OCI-LY1 (cell line): Measurements from ENCODE around the gene CDRT4.

Source experiments
- H2AFZ ChIP-seq: fragments of 200-600 bp; sonication (generic), shearing (Covaris generic); 2 replicates; pipeline ENCODE4 v1.6.0; 2014; ENCODE audit warnings: antibody characterized with exemption, mild to moderate bottlenecking, low read length
- H3F3A ChIP-seq: fragments of 200-600 bp; sonication (generic), shearing (Covaris generic); 2 replicates; pipeline ENCODE4 v1.6.0; 2014; ENCODE audit warnings: mild to moderate bottlenecking, antibody characterized with exemption, low read length, moderate library complexity; ENCODE audit not compliant: insufficient read depth
- H3K27ac ChIP-seq: fragments of 200-600 bp; sonication (generic); 2 replicates; pipeline ENCODE4 v1.5.1; 2014; ENCODE audit warnings: low read length, mixed run types, mild to moderate bottlenecking, low read depth; ENCODE audit not compliant: poor library complexity, severe bottlenecking
- H3K27me3 ChIP-seq: fragments of 200-600 bp; sonication (generic); 2 replicates; pipeline ENCODE4 v1.6.0; 2014; ENCODE audit warnings: antibody characterized with exemption, mild to moderate bottlenecking, low read length, moderate library complexity; ENCODE audit not compliant: insufficient read depth
- H3K36me3 ChIP-seq: fragments of 200-600 bp; sonication (generic); 2 replicates; pipeline ENCODE4 v1.6.1; 2014; ENCODE audit warnings: mild to moderate bottlenecking, antibody characterized with exemption, low read length, moderate library complexity, mixed read lengths; ENCODE audit not compliant: insufficient read depth
- H3K4me1 ChIP-seq: fragments of 200-600 bp; sonication (generic); 2 replicates; pipeline ENCODE4 v1.5.1; 2014; ENCODE audit warnings: mild to moderate bottlenecking, low read length, moderate library complexity; ENCODE audit not compliant: insufficient read depth, severe bottlenecking
- H3K4me2 ChIP-seq: fragments of 200-600 bp; sonication (generic), shearing (Covaris generic); 2 replicates; pipeline ENCODE4 v1.6.1; 2014; ENCODE audit warnings: low read length
- H3K4me3 ChIP-seq: fragments of 200-600 bp; sonication (generic); 2 replicates; pipeline ENCODE4 v1.5.1; 2014; ENCODE audit warnings: low read length, low read depth, mild to moderate bottlenecking, mixed read lengths; ENCODE audit not compliant: poor library complexity, severe bottlenecking
- H3K79me2 ChIP-seq: fragments of 200-600 bp; shearing (Covaris generic); 2 replicates; pipeline ENCODE4 v1.6.1; 2016; ENCODE audit warnings: mixed run types, low read length, mixed read lengths; ENCODE audit not compliant: insufficient read depth
- H3K9ac ChIP-seq: fragments of 200-600 bp; sonication (generic), shearing (Covaris generic); 2 replicates; pipeline ENCODE4 v1.6.1; 2014; ENCODE audit warnings: mild to moderate bottlenecking, low read length, mixed read lengths
- H3K9me2 ChIP-seq: fragments of 200-600 bp; sonication (generic), shearing (Covaris generic); 2 replicates; pipeline ENCODE4 v1.6.1; 2014; ENCODE audit warnings: low read depth, mild to moderate bottlenecking, low read length, mixed read lengths
- H3K9me3 ChIP-seq: fragments of 200-600 bp; shearing (Covaris generic); 2 replicates; pipeline ENCODE4 v1.6.1; 2014; ENCODE audit warnings: low read length, mixed read lengths
- H4K20me1 ChIP-seq: fragments of 200-600 bp; sonication (generic), shearing (Covaris generic); 2 replicates; pipeline ENCODE4 v1.6.0; 2016; ENCODE audit warnings: mild to moderate bottlenecking, low read length; ENCODE audit not compliant: insufficient read depth
- EZH2 ChIP-seq: fragments of 200-600 bp; sonication (generic), shearing (Covaris generic); IDR thresholded peaks from 2 replicates; pipeline ENCODE4 v1.8.0; 2017; ENCODE audit warnings: borderline replicate concordance, mixed run types, mild to moderate bottlenecking, antibody characterized with exemption, low read length, moderate library complexity, mixed read lengths
- TF ChIP-seq, protein P1 (sequence below): fragments of 200-600 bp; sonication (generic), shearing (Covaris generic); IDR thresholded peaks from 2 replicates; pipeline ENCODE4 v1.5.1; 2017; ENCODE audit warnings: mild to moderate bottlenecking, antibody characterized with exemption, low read length, moderate library complexity, mixed read lengths

Gene CDRT4

DNA sequence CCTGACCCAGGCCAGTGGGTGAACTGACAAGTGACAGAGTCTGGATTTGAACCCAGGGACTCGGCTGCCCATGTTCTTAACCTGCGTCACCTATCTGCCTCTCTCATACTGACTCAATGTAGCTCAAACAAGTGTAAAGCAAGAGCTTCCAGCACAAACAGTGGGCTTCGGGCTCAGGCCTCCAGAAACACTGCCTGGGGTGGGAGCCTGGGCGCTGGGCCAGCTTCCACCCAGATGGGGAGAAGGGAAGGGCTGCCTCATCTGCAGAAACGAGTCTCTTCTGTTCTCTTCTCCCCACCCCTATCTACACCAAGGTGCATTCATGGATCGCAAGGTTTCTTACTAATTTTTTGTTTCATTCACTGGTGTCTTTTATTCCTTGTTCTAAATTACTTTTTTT, 1.3 kb downstream of the CDRT4 start:
- no peaks in the 10 kb centered on the region for H4K20me1 ChIP-seq
- no peak for TF ChIP-seq EZH2
- TF ChIP-seq, protein P1, sequence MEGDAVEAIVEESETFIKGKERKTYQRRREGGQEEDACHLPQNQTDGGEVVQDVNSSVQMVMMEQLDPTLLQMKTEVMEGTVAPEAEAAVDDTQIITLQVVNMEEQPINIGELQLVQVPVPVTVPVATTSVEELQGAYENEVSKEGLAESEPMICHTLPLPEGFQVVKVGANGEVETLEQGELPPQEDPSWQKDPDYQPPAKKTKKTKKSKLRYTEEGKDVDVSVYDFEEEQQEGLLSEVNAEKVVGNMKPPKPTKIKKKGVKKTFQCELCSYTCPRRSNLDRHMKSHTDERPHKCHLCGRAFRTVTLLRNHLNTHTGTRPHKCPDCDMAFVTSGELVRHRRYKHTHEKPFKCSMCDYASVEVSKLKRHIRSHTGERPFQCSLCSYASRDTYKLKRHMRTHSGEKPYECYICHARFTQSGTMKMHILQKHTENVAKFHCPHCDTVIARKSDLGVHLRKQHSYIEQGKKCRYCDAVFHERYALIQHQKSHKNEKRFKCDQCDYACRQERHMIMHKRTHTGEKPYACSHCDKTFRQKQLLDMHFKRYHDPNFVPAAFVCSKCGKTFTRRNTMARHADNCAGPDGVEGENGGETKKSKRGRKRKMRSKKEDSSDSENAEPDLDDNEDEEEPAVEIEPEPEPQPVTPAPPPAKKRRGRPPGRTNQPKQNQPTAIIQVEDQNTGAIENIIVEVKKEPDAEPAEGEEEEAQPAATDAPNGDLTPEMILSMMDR: no peak
- no peaks in the 10 kb centered on the region for H3K9me2 ChIP-seq
- H3K36me3 ChIP-seq: no peaks in the 10 kb centered on the region
- no peaks in the 10 kb centered on the region for H3K9me3 ChIP-seq
- H3K27me3 ChIP-seq: no peaks in the 10 kb centered on the region
- no peaks in the 10 kb centered on the region for H3K79me2 ChIP-seq
- H2AFZ ChIP-seq: no peak overlapping the region
- H3K4me2 ChIP-seq: no peak overlapping the region
- H3K4me3 ChIP-seq: no peak overlapping the region
- H3F3A ChIP-seq: no peaks in the 10 kb centered on the region
- no peaks in the 10 kb centered on the region for H3K4me1 ChIP-seq
- H3K27ac ChIP-seq: no peak overlapping the region
- no peak overlapping the region for H3K9ac ChIP-seq

DNA sequence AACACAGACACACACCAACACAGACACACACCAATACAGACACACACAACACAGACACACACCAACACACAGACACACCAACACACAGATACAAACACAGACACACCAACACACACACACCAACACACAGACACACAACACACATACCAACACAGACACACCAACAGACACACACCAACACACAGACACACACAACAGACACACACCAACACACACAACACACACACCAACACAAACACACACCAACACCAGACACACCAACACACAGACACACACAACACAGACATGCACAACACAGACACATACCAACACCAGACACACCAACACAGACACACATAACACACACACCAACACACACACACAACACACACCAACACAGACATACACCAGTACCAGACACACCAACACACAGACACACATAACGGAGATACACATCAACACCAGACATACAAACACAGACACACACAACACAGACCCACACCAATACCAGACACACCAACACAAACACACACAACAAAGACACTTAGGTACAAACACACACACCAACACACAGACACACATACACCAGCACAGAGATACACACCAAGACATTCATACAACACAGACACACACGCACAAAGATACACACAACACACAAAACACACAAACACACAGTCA, 2.2 kb downstream of the CDRT4 start:
- H3K36me3 ChIP-seq: no peaks in the 10 kb centered on the region
- no peak for TF ChIP-seq EZH2
- TF ChIP-seq, protein P1: no peak
- no peaks in the 10 kb centered on the region for H3K9me3 ChIP-seq
- H3K27ac ChIP-seq: no peak overlapping the region
- no peaks in the 10 kb centered on the region for H3K9me2 ChIP-seq
- no peaks in the 10 kb centered on the region for H4K20me1 ChIP-seq
- no peaks in the 10 kb centered on the region for H3F3A ChIP-seq
- H3K79me2 ChIP-seq: no peaks in the 10 kb centered on the region
- no peaks in the 10 kb centered on the region for H3K27me3 ChIP-seq
- H3K9ac ChIP-seq: no peak overlapping the region
- no peak overlapping the region for H3K4me2 ChIP-seq
- H3K4me3 ChIP-seq: no peak overlapping the region
- no peak overlapping the region for H2AFZ ChIP-seq
- H3K4me1 ChIP-seq: no peaks in the 10 kb centered on the region

DNA sequence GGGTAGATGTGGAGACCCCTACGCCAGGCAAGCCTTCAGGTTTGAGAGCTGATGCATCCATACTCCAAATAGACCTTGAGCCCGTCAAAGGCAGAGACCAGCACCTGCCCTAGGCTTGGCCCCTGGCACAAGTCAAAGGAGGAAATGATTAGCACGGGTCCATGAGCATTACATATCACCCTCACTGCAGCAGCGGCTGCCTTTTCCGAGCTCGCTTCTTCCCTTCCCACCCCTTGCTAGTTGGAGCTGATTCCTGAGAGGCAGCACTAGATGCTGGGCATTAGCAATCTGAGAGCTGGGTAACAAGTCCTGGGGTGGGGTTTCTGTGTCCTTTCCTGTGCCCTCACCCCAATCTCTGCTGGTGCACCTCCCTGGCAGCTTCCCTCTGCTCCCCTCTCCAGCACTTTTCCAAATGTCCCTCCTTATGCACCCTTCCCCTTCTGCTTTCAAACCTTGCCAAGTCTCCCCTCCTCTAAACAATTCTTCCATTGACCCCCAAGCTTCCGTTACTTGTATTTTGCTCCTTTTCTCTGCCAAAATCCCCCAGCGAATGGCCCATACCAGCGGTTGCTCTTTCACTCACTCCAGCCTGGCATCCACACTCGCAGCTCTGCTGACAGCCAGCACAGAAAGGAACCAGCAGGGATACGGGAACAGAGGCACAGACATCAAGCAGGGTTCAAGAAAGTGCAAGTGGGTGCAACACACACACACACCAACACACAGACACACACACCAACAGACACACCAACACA, 3.0 kb downstream of the CDRT4 start:
- H3K9me2 ChIP-seq: no peaks in the 10 kb centered on the region
- no peaks in the 10 kb centered on the region for H3K4me1 ChIP-seq
- no peaks in the 10 kb centered on the region for H3K36me3 ChIP-seq
- H2AFZ ChIP-seq: no peak overlapping the region
- H3K79me2 ChIP-seq: no peaks in the 10 kb centered on the region
- H4K20me1 ChIP-seq: no peaks in the 10 kb centered on the region
- no peak overlapping the region for H3K4me2 ChIP-seq
- H3K27me3 ChIP-seq: no peaks in the 10 kb centered on the region
- TF ChIP-seq EZH2: no peak
- TF ChIP-seq, protein P1: no peak
- no peaks in the 10 kb centered on the region for H3F3A ChIP-seq
- no peaks in the 10 kb centered on the region for H3K9me3 ChIP-seq
- H3K27ac ChIP-seq: no peak overlapping the region
- H3K9ac ChIP-seq: no peak overlapping the region
- no peak overlapping the region for H3K4me3 ChIP-seq
